ENCODE measurements around the gene C19orf47.

The C19orf47 gene

GRCh38 chr19:40314656-40315055, 33.5 kb downstream of the C19orf47 start:
- DNase-seq (ENCODE audit: low read depth): no peak

GRCh38 chr19:40313229-40313983, 34.8 kb downstream of the C19orf47 start:
- DNase-seq (ENCODE audit: low read depth): no peak

GRCh38 chr19:40312533-40312932, 35.7 kb downstream of the C19orf47 start:
- DNase-seq (ENCODE audit: low read depth): no peak

- DNase-seq (ENCODE audit: low read depth): no peak
Observed at GRCh38 chr19:40309666-40310065, 38.5 kb downstream of the C19orf47 start.

- DNase-seq (ENCODE audit: low read depth): peak; percentile 58
Observed at GRCh38 chr19:40305403-40305802, 42.8 kb downstream of the C19orf47 start.

GRCh38 chr19:40304306-40304705, 43.9 kb downstream of the C19orf47 start:
- no peak for DNase-seq (ENCODE audit: low read depth)

GRCh38 chr19:40303765-40304164, 44.4 kb downstream of the C19orf47 start:
- DNase-seq (ENCODE audit: low read depth): no peak

GRCh38 chr19:40302224-40303011, 45.8 kb downstream of the C19orf47 start:
- DNase-seq (ENCODE audit: low read depth): no peak

GRCh38 chr19:40300668-40301067, 47.5 kb downstream of the C19orf47 start:
- DNase-seq (ENCODE audit: low read depth): no peak

- DNase-seq (ENCODE audit: low read depth): no peak
Observed at GRCh38 chr19:40298026-40298425, 50.2 kb downstream of the C19orf47 start.

- DNase-seq (ENCODE audit: low read depth): no peak
Observed at GRCh38 chr19:40294560-40294959, 53.6 kb downstream of the C19orf47 start.

- no peak for DNase-seq (ENCODE audit: low read depth)
Observed at GRCh38 chr19:40286971-40287421, 61.2 kb downstream of the C19orf47 start.

- no peak for DNase-seq (ENCODE audit: low read depth)
Observed at GRCh38 chr19:40286235-40286970, 61.8 kb downstream of the C19orf47 start.

GRCh38 chr19:40285353-40286234, 62.6 kb downstream of the C19orf47 start:
- DNase-seq (ENCODE audit: low read depth): peak; percentile 97

GRCh38 chr19:40284501-40285352, 63.5 kb downstream of the C19orf47 start, which contains the start of gene AKT2:
AKT2 (minus strand) TSS chr19:40285345; CDS start chr19:40265267, 20,078 bp downstream.
- DNase-seq (ENCODE audit: low read depth): peak; percentile 68

GRCh38 chr19:40284251-40284500, 64.0 kb downstream of the C19orf47 start:
- DNase-seq (ENCODE audit: low read depth): no peak

- DNase-seq (ENCODE audit: low read depth): no peak
Observed at GRCh38 chr19:40283414-40284250, 64.6 kb downstream of the C19orf47 start.

- DNase-seq (ENCODE audit: low read depth): no peak
Observed at GRCh38 chr19:40282920-40283319, 65.3 kb downstream of the C19orf47 start.

GRCh38 chr19:40282209-40282580, 66.0 kb downstream of the C19orf47 start:
- no peak for DNase-seq (ENCODE audit: low read depth)

Measured in stimulated activated CD4-positive, alpha-beta T cell treated with anti-CD3 and anti-CD28 coated beads, Interleukin-2, amount 100 ng/mL, for 4 hours (primary cell).